HG02678 (cell line): ENCODE data around the gene FMO3.

Experiments used
- ATAC-seq: cut with Tn5 transposase; IDR thresholded peaks from one replicate; pipeline ENCODE4 v1.9.1; 2021; ENCODE audit warnings: mild to moderate bottlenecking, moderate library complexity; ENCODE audit not compliant: unreplicated experiment

FMO3 gene

DNA sequence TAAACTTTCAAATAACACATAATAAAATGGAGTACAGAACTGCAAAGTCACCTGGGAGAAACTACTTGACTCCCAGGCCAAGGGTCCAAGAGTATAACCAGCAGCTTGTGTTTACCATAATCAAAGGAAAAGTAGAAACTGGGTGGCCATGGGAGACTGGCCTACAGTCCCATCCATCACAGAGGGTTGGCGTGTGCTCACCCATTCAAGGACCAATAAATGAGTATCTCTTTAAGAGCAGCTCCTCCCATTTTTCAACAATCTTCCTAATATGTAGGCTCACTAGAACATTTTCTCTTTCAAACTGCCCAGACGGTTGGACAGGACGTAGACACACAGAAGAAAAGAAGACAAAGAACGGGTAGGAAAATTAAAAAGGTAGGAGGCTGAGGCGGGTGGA lies at the start of gene FMO3:
Gene FMO3 (plus strand): TSS at position 302 of the 400 bp plus-strand sequence. CDS start 1,754 bp downstream, outside the sequence.
- no peak for ATAC-seq

- no peak for ATAC-seq
Observed at GRCh38 chr1:171048014-171048413, 42.7 kb upstream of the FMO3 start.

DNA sequence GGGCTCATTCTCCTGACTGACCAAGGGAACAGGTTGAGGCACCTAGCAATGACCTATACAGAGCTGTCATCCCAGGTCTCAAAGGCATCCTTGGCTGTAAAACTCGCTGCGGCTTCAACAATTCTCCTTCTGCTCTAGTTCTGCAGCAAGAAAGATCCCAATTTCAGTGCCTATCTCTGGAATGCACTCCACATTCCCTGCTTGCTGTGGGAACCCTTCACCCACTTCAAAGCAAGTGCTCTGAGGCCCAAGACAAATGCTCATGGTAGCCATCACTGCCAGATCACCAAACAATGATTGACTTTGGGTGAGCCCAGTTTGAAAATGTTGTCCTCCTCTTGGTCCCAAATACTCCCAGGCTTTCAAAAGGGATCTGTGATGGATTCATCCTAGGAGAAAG lies 37.7 kb upstream of the FMO3 start:
- ATAC-seq, result no peak

DNA sequence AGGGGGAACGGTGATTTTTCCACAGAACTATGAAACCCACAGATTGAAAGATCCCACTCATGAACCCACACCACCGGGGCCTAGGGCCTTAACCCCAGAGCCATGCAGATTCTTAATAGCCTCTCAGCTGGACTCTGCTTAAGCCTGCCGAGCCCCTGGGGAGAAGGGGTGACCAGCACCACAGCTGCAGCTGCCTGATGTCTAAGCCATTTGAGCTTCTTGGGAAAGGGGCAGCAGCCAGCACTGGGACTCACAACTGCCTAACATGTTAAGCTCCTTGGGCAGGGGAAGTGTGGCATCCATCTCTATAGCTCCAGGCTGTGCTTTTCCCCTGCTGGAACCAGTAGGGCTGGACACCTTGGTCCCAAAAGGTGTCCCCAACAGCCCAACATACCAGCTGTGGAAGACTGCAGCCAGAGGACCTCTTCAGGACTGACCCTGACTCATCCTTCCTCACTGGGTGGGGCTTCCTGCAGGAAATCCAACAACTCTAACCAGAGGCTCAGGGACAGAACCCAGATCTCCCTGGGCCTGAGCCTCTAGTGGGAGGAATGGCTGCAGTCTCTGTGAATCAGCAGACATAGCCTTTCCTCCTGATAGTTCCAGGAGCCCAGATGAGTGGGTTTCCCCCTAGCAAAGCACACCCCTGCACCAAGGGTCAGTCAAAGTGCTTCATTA lies 34.6 kb upstream of the FMO3 start:
- ATAC-seq, result no peak

DNA sequence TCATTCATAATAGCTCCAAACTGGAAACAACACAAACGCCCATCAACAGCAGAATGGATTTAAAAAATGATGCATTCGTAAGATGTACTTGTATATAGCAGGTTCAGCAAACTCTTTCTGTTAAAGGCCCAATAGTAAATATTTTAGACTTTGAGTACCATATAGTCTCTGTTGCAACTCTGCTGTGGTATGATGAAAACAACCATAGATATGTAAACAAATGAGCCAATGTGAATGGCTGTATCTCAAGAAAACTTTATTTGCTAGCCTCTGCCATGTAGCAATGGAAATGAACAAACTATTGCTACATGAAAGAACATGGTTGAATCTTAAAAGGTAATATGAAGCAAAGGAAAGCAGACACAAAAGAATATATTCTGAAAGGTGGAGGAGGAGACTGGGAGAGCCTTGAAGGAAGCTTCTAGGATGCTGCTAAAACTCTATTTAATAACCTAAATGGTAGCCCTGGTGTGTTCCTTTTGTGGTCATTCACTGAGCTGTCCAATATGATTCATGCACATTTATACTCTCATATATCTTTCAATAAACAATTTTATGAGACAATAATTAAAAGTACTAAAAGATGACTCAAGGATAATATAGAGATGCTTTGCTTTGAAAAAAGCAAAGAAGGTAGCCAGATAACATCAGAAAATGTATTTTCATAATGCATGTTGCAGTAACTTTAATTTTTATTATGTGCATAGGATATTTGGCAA lies 29.1 kb upstream of the FMO3 start:
- ATAC-seq, result no peak

DNA sequence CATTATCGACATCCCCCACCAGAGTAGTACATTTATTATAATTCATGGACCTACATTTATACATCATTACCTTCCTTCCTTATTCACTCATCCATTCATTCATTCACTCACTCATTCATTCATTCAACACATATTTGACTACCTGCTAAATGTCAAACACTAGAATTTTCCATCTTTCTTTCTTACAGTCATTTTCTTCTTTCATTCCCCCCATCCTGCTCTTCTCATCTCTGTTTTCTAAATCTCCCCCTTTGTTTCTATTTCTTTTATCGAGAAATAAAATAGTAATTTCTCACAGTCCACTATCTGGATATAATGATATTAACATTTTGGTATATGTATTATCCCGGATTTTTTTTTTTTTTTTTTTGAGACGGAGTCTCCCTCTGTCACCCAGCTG lies 27.8 kb upstream of the FMO3 start:
- no peak for ATAC-seq

- no peak for ATAC-seq
Observed at GRCh38 chr1:171075041-171075440, 15.7 kb upstream of the FMO3 start.

- no peak for ATAC-seq
Observed at GRCh38 chr1:171081314-171081753, 9.4 kb upstream of the FMO3 start.

- ATAC-seq, result no peak
Observed at GRCh38 chr1:171081763-171082201, 8.9 kb upstream of the FMO3 start.

- no peak for ATAC-seq
Observed at GRCh38 chr1:171082606-171083005, 8.1 kb upstream of the FMO3 start.

GRCh38 chr1:171083222-171083621 lies 7.5 kb upstream of the FMO3 start:
- ATAC-seq, result no peak

- no peak for ATAC-seq
Observed at GRCh38 chr1:171084091-171084490, 6.6 kb upstream of the FMO3 start.

GRCh38 chr1:171084870-171085269 lies 5.8 kb upstream of the FMO3 start:
- ATAC-seq, result no peak

- no peak for ATAC-seq
Observed at GRCh38 chr1:171087896-171088295, 2.8 kb upstream of the FMO3 start.

- ATAC-seq, result no peak
Observed at GRCh38 chr1:171103862-171104261, 13.2 kb downstream of the FMO3 start.

DNA sequence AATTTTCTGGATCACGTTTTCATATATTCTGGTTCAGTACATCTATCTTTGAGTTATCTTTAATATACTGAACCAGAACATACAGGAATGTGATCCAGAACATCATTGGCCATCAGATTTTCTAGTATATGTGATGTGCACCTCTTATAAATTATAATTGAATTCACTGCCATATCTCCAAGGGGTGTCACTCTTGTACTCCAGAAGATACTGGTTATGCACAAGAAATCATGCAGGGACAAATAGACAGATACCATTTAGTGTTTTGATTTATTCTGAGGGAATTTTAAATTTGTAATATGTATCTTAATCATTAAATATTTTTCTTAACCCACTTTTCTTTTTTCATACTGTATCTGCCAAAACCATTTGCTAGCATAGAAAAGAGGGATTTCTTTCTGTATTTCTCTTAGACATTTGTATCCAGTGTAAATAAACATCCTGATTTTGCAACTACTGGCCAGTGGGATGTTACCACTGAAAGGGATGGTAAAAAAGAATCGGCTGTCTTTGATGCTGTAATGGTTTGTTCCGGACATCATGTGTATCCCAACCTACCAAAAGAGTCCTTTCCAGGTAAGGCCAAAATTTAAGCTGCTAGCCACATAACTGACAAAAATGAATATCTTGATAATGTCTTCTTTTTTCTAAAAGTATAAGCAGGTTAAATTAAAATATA lies 16.7 kb downstream of the FMO3 start:
- ATAC-seq, result no peak

- ATAC-seq, result no peak
Observed at GRCh38 chr1:171107969-171108368, 17.3 kb downstream of the FMO3 start.

GRCh38 chr1:171109966-171110365 lies 19.3 kb downstream of the FMO3 start:
- ATAC-seq, result no peak

DNA sequence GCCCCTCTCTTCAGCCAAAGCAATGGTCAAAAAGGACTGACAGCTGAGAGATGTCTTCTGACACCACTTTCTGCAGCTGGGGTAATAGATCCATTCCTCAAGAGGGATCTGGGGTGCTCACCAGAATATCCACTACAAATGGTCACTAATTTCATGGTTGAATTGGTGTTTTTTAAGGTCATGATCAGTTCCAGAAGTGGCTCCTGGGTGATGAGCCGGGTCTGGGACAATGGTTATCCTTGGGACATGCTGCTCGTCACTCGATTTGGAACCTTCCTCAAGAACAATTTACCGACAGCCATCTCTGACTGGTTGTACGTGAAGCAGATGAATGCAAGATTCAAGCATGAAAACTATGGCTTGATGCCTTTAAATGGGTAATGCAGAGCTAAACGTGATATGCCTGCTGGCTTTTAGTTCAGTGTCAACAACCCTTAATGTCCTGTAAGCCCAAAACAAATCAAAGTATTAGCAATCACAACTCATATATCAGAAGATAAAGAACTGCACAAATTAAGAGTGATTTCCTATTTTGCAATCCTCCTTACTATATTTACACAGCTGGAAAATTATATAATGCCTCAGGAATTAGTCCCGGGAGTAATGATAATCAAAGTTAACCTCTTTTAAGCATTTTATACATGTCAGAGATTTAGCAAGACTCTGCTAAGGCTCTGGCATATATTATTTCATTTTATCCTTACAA lies 20.1 kb downstream of the FMO3 start:
- ATAC-seq, result no peak

GRCh38 chr1:171112119-171112518 lies 21.4 kb downstream of the FMO3 start:
- no peak for ATAC-seq

- no peak for ATAC-seq
Observed at GRCh38 chr1:171113382-171113781, 22.7 kb downstream of the FMO3 start.
